ENCODE data around the gene GKN2.

DNA sequence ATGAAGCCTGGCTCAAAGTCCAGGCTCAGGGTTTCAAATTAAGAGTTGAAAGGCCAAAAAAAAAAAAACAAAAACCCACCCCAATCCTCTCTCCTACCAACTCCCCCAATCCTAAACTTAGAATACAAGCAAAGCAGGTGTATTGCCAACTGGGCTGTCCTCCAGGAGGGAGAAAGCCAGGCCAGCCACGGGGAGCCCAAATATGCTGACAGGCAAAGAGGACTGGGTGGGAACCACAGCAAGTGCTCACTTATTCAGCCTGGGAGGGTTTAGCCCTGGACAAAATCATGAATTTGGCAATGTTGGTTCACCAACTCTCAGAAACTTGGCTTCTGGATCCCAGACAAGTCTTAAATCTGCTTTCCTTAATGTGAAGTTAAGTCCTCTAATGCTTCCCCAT lies 36.5 kb downstream of the GKN2 start:
- no peak for TF ChIP-seq ZNF214 (tag by site-specific recombination; IDR thresholded peaks at IDR 0.05; ENCODE audit: borderline replicate concordance)
- TF ChIP-seq GLIS2 (tag by site-specific recombination; IDR thresholded peaks at IDR 0.05), result no peak
- TF ChIP-seq ZNF292 (tag by site-specific recombination; IDR thresholded peaks at IDR 0.05; ENCODE audit: borderline replicate concordance, low read depth), result no peak
- no peak for TF ChIP-seq CTCF (tag by site-specific recombination; IDR thresholded peaks at IDR 0.05)
- no peak for TF ChIP-seq ZNF398 (tag by site-specific recombination; IDR thresholded peaks at IDR 0.05)
- TF ChIP-seq, protein P1, sequence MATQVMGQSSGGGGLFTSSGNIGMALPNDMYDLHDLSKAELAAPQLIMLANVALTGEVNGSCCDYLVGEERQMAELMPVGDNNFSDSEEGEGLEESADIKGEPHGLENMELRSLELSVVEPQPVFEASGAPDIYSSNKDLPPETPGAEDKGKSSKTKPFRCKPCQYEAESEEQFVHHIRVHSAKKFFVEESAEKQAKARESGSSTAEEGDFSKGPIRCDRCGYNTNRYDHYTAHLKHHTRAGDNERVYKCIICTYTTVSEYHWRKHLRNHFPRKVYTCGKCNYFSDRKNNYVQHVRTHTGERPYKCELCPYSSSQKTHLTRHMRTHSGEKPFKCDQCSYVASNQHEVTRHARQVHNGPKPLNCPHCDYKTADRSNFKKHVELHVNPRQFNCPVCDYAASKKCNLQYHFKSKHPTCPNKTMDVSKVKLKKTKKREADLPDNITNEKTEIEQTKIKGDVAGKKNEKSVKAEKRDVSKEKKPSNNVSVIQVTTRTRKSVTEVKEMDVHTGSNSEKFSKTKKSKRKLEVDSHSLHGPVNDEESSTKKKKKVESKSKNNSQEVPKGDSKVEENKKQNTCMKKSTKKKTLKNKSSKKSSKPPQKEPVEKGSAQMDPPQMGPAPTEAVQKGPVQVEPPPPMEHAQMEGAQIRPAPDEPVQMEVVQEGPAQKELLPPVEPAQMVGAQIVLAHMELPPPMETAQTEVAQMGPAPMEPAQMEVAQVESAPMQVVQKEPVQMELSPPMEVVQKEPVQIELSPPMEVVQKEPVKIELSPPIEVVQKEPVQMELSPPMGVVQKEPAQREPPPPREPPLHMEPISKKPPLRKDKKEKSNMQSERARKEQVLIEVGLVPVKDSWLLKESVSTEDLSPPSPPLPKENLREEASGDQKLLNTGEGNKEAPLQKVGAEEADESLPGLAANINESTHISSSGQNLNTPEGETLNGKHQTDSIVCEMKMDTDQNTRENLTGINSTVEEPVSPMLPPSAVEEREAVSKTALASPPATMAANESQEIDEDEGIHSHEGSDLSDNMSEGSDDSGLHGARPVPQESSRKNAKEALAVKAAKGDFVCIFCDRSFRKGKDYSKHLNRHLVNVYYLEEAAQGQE (tag by site-specific recombination; IDR thresholded peaks at IDR 0.05), result no peak
- TF ChIP-seq HOXA7 (CRISPR knock-in tag; IDR thresholded peaks at IDR 0.05; ENCODE audit: borderline replicate concordance), result no peak
- TF ChIP-seq, protein P2, sequence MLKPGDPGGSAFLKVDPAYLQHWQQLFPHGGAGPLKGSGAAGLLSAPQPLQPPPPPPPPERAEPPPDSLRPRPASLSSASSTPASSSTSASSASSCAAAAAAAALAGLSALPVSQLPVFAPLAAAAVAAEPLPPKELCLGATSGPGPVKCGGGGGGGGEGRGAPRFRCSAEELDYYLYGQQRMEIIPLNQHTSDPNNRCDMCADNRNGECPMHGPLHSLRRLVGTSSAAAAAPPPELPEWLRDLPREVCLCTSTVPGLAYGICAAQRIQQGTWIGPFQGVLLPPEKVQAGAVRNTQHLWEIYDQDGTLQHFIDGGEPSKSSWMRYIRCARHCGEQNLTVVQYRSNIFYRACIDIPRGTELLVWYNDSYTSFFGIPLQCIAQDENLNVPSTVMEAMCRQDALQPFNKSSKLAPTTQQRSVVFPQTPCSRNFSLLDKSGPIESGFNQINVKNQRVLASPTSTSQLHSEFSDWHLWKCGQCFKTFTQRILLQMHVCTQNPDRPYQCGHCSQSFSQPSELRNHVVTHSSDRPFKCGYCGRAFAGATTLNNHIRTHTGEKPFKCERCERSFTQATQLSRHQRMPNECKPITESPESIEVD (tag by site-specific recombination; IDR thresholded peaks at IDR 0.05), result no peak
